Measurements from ENCODE around the gene TCF7L1. TPM values are rescaled to one million over a fixed set of nuclear protein-coding genes. Genes with fewer than 3 reads are reported as not detected.

Gene TCF7L1
- total and polyA plus RNA-seq, 2 of the 13 experiments (the other 11 are each of a cell fraction or from before 2014, with no cell fraction given): 0.04 to 0.15 TPM

DNA sequence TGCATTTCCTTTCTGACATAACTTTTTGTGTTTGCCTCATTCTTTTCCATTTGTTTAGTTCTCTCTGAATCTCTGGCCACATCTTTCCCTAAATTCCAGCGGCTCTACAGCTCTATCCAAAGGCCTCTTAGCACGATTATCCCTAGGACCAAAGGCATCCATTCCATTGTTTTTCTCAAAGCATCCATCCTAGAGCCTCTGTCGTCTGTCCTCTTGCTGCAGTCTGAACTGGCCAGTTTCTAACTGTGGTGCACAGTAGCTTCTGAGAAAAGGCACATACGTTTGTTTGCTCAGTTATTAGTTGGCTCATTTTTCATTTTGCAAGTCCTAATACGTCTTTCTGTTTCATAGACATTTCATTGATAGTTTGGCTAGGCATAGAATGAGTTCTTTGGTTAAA lies 45.7 kb upstream of the TCF7L1 start:
- CTCF ChIA-PET (ENCODE audit: low intra/inter-chr PET ratio, low total read pairs): no interaction called here
- no peak for DNase-seq (ENCODE audit: low spot score)
- Histone ChIP-seq H3K79me2 (ENCODE audit: insufficient read depth, low read length) (no peaks in the 10 kb centered on the region), H3K27ac (ENCODE audit: extremely low read length, insufficient read depth, low read length) (no peak overlapping the region), H2AFZ (ENCODE audit: low read length) (no peak overlapping the region), H3K4me1 (ENCODE audit: insufficient read depth, low read length) (no peaks in the 10 kb centered on the region), H3K4me2 (ENCODE audit: low read depth, low read length) (no peak overlapping the region), H3K4me3 (replicated peaks in 1 of 3; ENCODE audit: insufficient read depth in 1 of 3, low read depth in 2 of 3, low read length in 3 of 3) (no peak overlapping the region), H4K20me1 (ENCODE audit: insufficient read depth, low read length) (no peaks in the 10 kb centered on the region), H3K36me3 (replicated peaks in 1 of 2; ENCODE audit: control insufficient read depth in 1 of 2, insufficient read depth in 2 of 2, low read length in 2 of 2) (no peaks in the 10 kb centered on the region), H3K9me3 (ENCODE audit: low read length) (no peaks in the 10 kb centered on the region), H3K27me3 (ENCODE audit: control insufficient read depth in 1 of 2, insufficient read depth in 2 of 2, low read length in 2 of 2) (peaks cover 4 to 22% of the 10 kb centered on the region in 2 experiments; a peak in 4 of 5 replicates), H3K9ac (ENCODE audit: insufficient read depth, low read depth, low read length) (no peak overlapping the region)
- no peak for ATAC-seq
- TF ChIP-seq NFKBIZ (CRISPR knock-in tag; IDR thresholded peaks at IDR 0.05) (no peak), NR2F6 (IDR thresholded peaks at IDR 0.05) (no peak), NR2F6 (CRISPR knock-in tag; IDR thresholded peaks at IDR 0.05) (no peak), ZNF317 (CRISPR knock-in tag; IDR thresholded peaks at IDR 0.05) (peak; percentile 90), ZNF10 (CRISPR knock-in tag; IDR thresholded peaks at IDR 0.05; ENCODE audit: borderline replicate concordance, low read depth) (no peak)
- TF ChIP-seq, protein P1, sequence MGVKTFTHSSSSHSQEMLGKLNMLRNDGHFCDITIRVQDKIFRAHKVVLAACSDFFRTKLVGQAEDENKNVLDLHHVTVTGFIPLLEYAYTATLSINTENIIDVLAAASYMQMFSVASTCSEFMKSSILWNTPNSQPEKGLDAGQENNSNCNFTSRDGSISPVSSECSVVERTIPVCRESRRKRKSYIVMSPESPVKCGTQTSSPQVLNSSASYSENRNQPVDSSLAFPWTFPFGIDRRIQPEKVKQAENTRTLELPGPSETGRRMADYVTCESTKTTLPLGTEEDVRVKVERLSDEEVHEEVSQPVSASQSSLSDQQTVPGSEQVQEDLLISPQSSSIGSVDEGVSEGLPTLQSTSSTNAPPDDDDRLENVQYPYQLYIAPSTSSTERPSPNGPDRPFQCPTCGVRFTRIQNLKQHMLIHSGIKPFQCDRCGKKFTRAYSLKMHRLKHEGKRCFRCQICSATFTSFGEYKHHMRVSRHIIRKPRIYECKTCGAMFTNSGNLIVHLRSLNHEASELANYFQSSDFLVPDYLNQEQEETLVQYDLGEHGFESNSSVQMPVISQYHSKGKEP (CRISPR knock-in tag; IDR thresholded peaks at IDR 0.05): no peak
- BruUV-seq (replicated peaks): no TSS peak
- FAIRE-seq: no peak
- POLR2A ChIA-PET: no interaction called here
- WGBS (ENCODE audit: low lambda C conversion rate): 6% methylated on average over 5 of the region's 5 CpGs
- in situ Hi-C loops (cut with HindIII; ENCODE audit: extremely low pct_ligation_motif_present, low pct_unique_long_range_greater_than_20kb) (no loop called here), intact Hi-C loops (cut with micrococcal nuclease; ENCODE audit: unreplicated experiment) (no loop called here)

DNA sequence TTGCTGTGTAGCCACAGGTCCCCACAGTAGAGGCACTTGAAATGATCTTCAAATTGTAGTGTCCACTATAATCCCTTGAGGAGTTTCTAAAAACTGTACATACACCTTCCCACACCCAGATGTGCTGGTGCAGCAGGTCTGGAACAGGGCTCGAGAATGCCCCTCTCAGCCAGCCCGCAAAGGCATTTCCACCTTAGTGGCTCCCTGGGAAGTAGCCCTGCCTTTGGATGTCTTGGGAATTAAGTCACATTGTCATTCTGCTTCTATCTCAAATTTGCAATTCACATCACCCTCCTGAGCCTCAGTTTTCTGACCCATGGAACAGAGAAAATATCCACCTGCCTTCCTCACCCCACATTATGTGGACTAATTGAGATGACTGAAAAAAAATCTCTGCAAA lies 44.3 kb upstream of the TCF7L1 start:
- Histone ChIP-seq H3K9ac (ENCODE audit: insufficient read depth, low read depth, low read length) (no peak overlapping the region), H3K9me3 (ENCODE audit: low read length) (no peaks in the 10 kb centered on the region), H4K20me1 (ENCODE audit: insufficient read depth, low read length) (no peaks in the 10 kb centered on the region), H3K36me3 (replicated peaks in 1 of 2; ENCODE audit: control insufficient read depth in 1 of 2, insufficient read depth in 2 of 2, low read length in 2 of 2) (no peaks in the 10 kb centered on the region), H3K4me3 (replicated peaks in 1 of 3; ENCODE audit: insufficient read depth in 1 of 3, low read depth in 2 of 3, low read length in 3 of 3) (no peak overlapping the region), H3K4me2 (ENCODE audit: low read depth, low read length) (no peak overlapping the region), H2AFZ (ENCODE audit: low read length) (no peak overlapping the region), H3K27me3 (ENCODE audit: control insufficient read depth in 1 of 2, insufficient read depth in 2 of 2, low read length in 2 of 2) (peaks cover 4 to 22% of the 10 kb centered on the region in 2 experiments; a peak in 4 of 5 replicates), H3K79me2 (ENCODE audit: insufficient read depth, low read length) (no peaks in the 10 kb centered on the region), H3K4me1 (ENCODE audit: insufficient read depth, low read length) (no peaks in the 10 kb centered on the region), H3K27ac (ENCODE audit: extremely low read length, insufficient read depth, low read length) (no peak overlapping the region)
- no peak for DNase-seq (ENCODE audit: low spot score)
- no TSS peak for BruUV-seq (replicated peaks)
- no peak for ATAC-seq
- CTCF ChIA-PET (ENCODE audit: low intra/inter-chr PET ratio, low total read pairs): no interaction called here
- intact Hi-C loops (cut with micrococcal nuclease; ENCODE audit: unreplicated experiment): no loop called here
- POLR2A ChIA-PET: no interaction called here
- FAIRE-seq: no peak
- in situ Hi-C loops (cut with HindIII; ENCODE audit: extremely low pct_ligation_motif_present, low pct_unique_long_range_greater_than_20kb): no loop called here
- WGBS (ENCODE audit: low lambda C conversion rate): 25% methylated on average over 2 of the region's 2 CpGs
- no peak for TF ChIP-seq ZFP1 (CRISPR knock-in tag; IDR thresholded peaks at IDR 0.05)
- no peak for TF ChIP-seq ZNF589 (CRISPR knock-in tag; conservative IDR thresholded peaks at IDR 0.05)
- no peak for TF ChIP-seq RFX1 (IDR thresholded peaks at IDR 0.05)
- TF ChIP-seq, protein P2, sequence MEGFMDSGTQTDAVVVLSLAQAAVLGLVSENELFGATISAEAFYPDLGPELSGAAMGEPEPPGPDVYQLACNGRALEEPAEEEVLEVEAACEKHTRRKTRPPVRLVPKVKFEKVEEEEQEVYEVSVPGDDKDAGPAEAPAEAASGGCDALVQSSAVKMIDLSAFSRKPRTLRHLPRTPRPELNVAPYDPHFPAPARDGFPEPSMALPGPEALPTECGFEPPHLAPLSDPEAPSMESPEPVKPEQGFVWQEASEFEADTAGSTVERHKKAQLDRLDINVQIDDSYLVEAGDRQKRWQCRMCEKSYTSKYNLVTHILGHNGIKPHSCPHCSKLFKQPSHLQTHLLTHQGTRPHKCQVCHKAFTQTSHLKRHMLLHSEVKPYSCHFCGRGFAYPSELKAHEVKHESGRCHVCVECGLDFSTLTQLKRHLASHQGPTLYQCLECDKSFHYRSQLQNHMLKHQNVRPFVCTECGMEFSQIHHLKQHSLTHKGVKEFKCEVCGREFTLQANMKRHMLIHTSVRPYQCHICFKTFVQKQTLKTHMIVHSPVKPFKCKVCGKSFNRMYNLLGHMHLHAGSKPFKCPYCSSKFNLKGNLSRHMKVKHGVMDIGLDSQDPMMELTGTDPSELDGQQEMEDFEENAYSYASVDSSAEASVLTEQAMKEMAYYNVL (CRISPR knock-in tag; IDR thresholded peaks at IDR 0.05; ENCODE audit: borderline replicate concordance): no peak
- TF ChIP-seq ZFP90 (CRISPR knock-in tag; IDR thresholded peaks at IDR 0.05; ENCODE audit: borderline replicate concordance): no peak
- no peak for TF ChIP-seq ZNF33A (CRISPR knock-in tag; IDR thresholded peaks at IDR 0.05; ENCODE audit: borderline replicate concordance)
- no peak for TF ChIP-seq BRD4 (CRISPR knock-in tag; IDR thresholded peaks at IDR 0.05)
- no peak for TF ChIP-seq MTF2 (CRISPR knock-in tag; IDR thresholded peaks at IDR 0.05; ENCODE audit: borderline replicate concordance)
- TF ChIP-seq, protein P3, sequence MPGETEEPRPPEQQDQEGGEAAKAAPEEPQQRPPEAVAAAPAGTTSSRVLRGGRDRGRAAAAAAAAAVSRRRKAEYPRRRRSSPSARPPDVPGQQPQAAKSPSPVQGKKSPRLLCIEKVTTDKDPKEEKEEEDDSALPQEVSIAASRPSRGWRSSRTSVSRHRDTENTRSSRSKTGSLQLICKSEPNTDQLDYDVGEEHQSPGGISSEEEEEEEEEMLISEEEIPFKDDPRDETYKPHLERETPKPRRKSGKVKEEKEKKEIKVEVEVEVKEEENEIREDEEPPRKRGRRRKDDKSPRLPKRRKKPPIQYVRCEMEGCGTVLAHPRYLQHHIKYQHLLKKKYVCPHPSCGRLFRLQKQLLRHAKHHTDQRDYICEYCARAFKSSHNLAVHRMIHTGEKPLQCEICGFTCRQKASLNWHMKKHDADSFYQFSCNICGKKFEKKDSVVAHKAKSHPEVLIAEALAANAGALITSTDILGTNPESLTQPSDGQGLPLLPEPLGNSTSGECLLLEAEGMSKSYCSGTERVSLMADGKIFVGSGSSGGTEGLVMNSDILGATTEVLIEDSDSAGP (CRISPR knock-in tag; IDR thresholded peaks at IDR 0.05; ENCODE audit: borderline replicate concordance): no peak
- no peak for TF ChIP-seq ZSCAN12 (CRISPR knock-in tag; IDR thresholded peaks at IDR 0.05)
- TF ChIP-seq POLR2G (IDR thresholded peaks at IDR 0.05; ENCODE audit: low read depth, low read length): no peak

All from HepG2 (cell line).